Ovary (tissue), 3 donors: ENCODE data around the gene PLPP6.

Source experiments
- CTCF ChIP-seq, 3 donors: fragments of 450-650 bp in 2 of 3; fragments of 200-600 bp in 1 of 3; IDR thresholded peaks; one replicate each; pipeline versions ENCODE4 v1.5.1 to v1.8.0; 2016 to 2022; ENCODE audit warnings: antibody characterized with exemption in 3 of 3, mild to moderate bottlenecking in 1 of 3
- POLR2A ChIP-seq: fragments of 450-650 bp; IDR thresholded peaks from one replicate; pipeline ENCODE4 v1.6.1; 2017; ENCODE audit warnings: antibody characterized with exemption, mild to moderate bottlenecking, moderate library complexity
- donor health status: DM: no; HTN: no; CAD: no.

- no peak for TF ChIP-seq CTCF (IDR thresholded peaks at IDR 0.05)
- TF ChIP-seq POLR2A, result no peak
These were observed 43.9 kb downstream of the PLPP6 start for GRCh38 chr9:4706021-4706420.
